ENCODE measurements around the gene ATXN10. TPM values are rescaled to one million over a fixed set of nuclear protein-coding genes. Genes with fewer than 3 reads are reported as not detected.

Gene ATXN10
- total RNA-seq, 2 experiments from 2014 or later = 114 to 121 TPM

- intact Hi-C loops (cut with micrococcal nuclease) = no loop called here
- ATAC-seq (no peak), DNase-seq (peak; percentile 4)
- Mint-ChIP-seq H3K9me3 (no peaks in the 10 kb centered on the region), H3K36me3 (ENCODE audit: low read depth) (peaks cover 11% of the 10 kb centered on the region), H3K4me1 (ENCODE audit: low read depth) (peaks cover 2% of the 10 kb centered on the region), H3K27me3 (no peaks in the 10 kb centered on the region), H3K27ac (no peak overlapping the region), H3K4me3 (no peak overlapping the region)
- no peak for TF ChIP-seq CTCF (IDR thresholded peaks at IDR 0.05)
- ChIA-PET POLR2A (no interaction called here), CTCF (no interaction called here)
Observed at GRCh38 chr22:45834795-45835194, 163.2 kb downstream of the ATXN10 start.

GRCh38 chr22:45836418-45837169, 165.0 kb downstream of the ATXN10 start:
- no peak overlapping the region for H3K27ac Mint-ChIP-seq
- no peaks in the 10 kb centered on the region for H3K27me3 Mint-ChIP-seq
- peaks cover 2% of the 10 kb centered on the region for H3K4me1 Mint-ChIP-seq (ENCODE audit: low read depth)
- POLR2A ChIA-PET = no interaction called here
- H3K9me3 Mint-ChIP-seq = no peaks in the 10 kb centered on the region
- CTCF ChIA-PET = no interaction called here
- ATAC-seq (no peak), DNase-seq (no peak)
- intact Hi-C loops (cut with micrococcal nuclease) = no loop called here
- TF ChIP-seq CTCF (IDR thresholded peaks at IDR 0.05) = no peak
- H3K36me3 Mint-ChIP-seq (ENCODE audit: low read depth) = peaks cover 19% of the 10 kb centered on the region
- no peak overlapping the region for H3K4me3 Mint-ChIP-seq

GRCh38 chr22:45837508-45837907, 165.9 kb downstream of the ATXN10 start:
- Mint-ChIP-seq H3K4me3 (no peak overlapping the region), H3K27me3 (no peaks in the 10 kb centered on the region), H3K27ac (no peak overlapping the region), H3K4me1 (ENCODE audit: low read depth) (peaks cover 2% of the 10 kb centered on the region), H3K9me3 (no peaks in the 10 kb centered on the region), H3K36me3 (ENCODE audit: low read depth) (peaks cover 22% of the 10 kb centered on the region)
- ChIA-PET CTCF (interaction anchor here (0.7 kb wide), 1 partner anchor 46 kb away, joined by 3 read pairs; no protein-coding TSS in a partner anchor), POLR2A (no interaction called here)
- no peak for TF ChIP-seq CTCF (IDR thresholded peaks at IDR 0.05)
- DNase-seq = no peak
- no peak for ATAC-seq
- intact Hi-C loops (cut with micrococcal nuclease) = no loop called here

- CTCF ChIA-PET = interaction anchor here (0.7 to 1.8 kb wide), 2 partner anchors 25 to 47 kb away, joined by 3 to 6 read pairs; no protein-coding TSS in a partner anchor
- peaks cover 2% of the 10 kb centered on the region for H3K4me1 Mint-ChIP-seq (ENCODE audit: low read depth)
- no peak overlapping the region for H3K27ac Mint-ChIP-seq
- intact Hi-C loops (cut with micrococcal nuclease) = no loop called here
- H3K27me3 Mint-ChIP-seq = no peaks in the 10 kb centered on the region
- POLR2A ChIA-PET = no interaction called here
- ATAC-seq (no peak), DNase-seq (no peak)
- no peak overlapping the region for H3K4me3 Mint-ChIP-seq
- TF ChIP-seq CTCF (IDR thresholded peaks at IDR 0.05) = no peak
- no peaks in the 10 kb centered on the region for H3K9me3 Mint-ChIP-seq
- H3K36me3 Mint-ChIP-seq (ENCODE audit: low read depth) = peaks cover 22% of the 10 kb centered on the region
Observed at GRCh38 chr22:45838305-45838887, 166.8 kb downstream of the ATXN10 start.

- no peaks in the 10 kb centered on the region for H3K27me3 Mint-ChIP-seq
- no peak for TF ChIP-seq CTCF (IDR thresholded peaks at IDR 0.05)
- H3K36me3 Mint-ChIP-seq (ENCODE audit: low read depth) = peaks cover 24% of the 10 kb centered on the region
- H3K4me3 Mint-ChIP-seq = no peak overlapping the region
- no peaks in the 10 kb centered on the region for H3K9me3 Mint-ChIP-seq
- ChIA-PET CTCF (interaction anchor here (0.6 kb wide), 1 partner anchor 23 kb away, joined by 3 read pairs; no protein-coding TSS in a partner anchor), POLR2A (interaction anchor here (0.6 kb wide), 1 partner anchor 449 kb away, joined by 3 read pairs; no protein-coding TSS in a partner anchor)
- intact Hi-C loops (cut with micrococcal nuclease) = no loop called here
- H3K27ac Mint-ChIP-seq = no peak overlapping the region
- H3K4me1 Mint-ChIP-seq (ENCODE audit: low read depth) = no peaks in the 10 kb centered on the region
- DNase-seq (no peak), ATAC-seq (no peak)
Observed at GRCh38 chr22:45840483-45840882, 168.8 kb downstream of the ATXN10 start.

All from activated CD8-positive, alpha-beta T cell treated with anti-CD3 and anti-CD28 coated beads for 36 hours (primary cell).